Liver (tissue), 3 donors: ENCODE measurements around the gene TRIM41.

ENCODE experiments used
- TF ChIP-seq, protein P1 (sequence below): fragments of 150-350 bp; IDR thresholded peaks from 2 replicates; pipeline ENCODE4 v1.5.1; 2017; ENCODE audit warnings: improper control_type of control experiment, low read depth, low read length; ENCODE audit not compliant: missing input control
- TF ChIP-seq, protein P2 (sequence below): IDR thresholded peaks from 2 replicates; pipeline ENCODE4 v1.6.1; 2016; ENCODE audit warnings: antibody characterized with exemption
- TF ChIP-seq, protein P3 (sequence below): IDR thresholded peaks from 2 replicates; pipeline ENCODE4 v1.6.1; 2016; ENCODE audit warnings: antibody characterized with exemption, mild to moderate bottlenecking
- TF ChIP-seq, protein P4 (sequence below): IDR thresholded peaks from 2 replicates; pipeline ENCODE4 v1.6.1; 2016; ENCODE audit warnings: antibody characterized with exemption
- donor health status: healthy.
- donor health status: healthy.

DNA sequence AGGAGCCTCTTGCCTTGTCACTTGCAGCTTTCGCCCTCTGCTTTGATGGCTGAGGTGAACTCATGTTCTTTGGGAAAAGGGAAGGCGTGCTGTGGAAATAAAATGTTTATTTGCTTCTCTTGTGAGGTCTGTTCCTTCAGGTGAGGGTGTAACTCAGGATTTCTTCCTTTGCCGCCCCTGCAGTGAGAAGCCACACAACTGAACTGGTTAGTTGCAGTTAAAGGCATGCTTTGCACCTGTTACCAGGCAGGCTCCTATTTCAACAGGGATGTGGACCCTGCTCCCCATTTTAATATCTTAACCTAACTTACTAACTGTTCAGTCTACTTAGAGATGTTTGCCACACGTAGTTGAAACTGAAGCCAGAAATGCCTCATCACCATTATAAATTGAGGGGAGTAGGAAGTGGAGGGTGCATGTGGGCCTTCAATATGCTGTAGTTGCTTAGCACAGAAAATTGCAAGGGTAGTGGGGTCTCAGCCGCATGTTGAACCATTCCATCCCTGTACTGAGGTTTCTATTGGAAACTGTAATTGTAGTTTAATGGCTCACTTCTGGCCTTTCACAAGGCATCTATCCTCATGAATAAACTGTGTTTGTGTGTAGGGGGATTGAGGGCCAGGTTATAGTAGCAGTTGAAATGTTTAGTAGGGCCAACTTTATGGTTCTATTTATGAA is 12.7 kb downstream of the TRIM41 start:
- TF ChIP-seq, protein P1, sequence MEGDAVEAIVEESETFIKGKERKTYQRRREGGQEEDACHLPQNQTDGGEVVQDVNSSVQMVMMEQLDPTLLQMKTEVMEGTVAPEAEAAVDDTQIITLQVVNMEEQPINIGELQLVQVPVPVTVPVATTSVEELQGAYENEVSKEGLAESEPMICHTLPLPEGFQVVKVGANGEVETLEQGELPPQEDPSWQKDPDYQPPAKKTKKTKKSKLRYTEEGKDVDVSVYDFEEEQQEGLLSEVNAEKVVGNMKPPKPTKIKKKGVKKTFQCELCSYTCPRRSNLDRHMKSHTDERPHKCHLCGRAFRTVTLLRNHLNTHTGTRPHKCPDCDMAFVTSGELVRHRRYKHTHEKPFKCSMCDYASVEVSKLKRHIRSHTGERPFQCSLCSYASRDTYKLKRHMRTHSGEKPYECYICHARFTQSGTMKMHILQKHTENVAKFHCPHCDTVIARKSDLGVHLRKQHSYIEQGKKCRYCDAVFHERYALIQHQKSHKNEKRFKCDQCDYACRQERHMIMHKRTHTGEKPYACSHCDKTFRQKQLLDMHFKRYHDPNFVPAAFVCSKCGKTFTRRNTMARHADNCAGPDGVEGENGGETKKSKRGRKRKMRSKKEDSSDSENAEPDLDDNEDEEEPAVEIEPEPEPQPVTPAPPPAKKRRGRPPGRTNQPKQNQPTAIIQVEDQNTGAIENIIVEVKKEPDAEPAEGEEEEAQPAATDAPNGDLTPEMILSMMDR, result no peak
- TF ChIP-seq, protein P2, sequence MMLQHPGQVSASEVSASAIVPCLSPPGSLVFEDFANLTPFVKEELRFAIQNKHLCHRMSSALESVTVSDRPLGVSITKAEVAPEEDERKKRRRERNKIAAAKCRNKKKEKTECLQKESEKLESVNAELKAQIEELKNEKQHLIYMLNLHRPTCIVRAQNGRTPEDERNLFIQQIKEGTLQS, result no peak
- TF ChIP-seq, protein P3, sequence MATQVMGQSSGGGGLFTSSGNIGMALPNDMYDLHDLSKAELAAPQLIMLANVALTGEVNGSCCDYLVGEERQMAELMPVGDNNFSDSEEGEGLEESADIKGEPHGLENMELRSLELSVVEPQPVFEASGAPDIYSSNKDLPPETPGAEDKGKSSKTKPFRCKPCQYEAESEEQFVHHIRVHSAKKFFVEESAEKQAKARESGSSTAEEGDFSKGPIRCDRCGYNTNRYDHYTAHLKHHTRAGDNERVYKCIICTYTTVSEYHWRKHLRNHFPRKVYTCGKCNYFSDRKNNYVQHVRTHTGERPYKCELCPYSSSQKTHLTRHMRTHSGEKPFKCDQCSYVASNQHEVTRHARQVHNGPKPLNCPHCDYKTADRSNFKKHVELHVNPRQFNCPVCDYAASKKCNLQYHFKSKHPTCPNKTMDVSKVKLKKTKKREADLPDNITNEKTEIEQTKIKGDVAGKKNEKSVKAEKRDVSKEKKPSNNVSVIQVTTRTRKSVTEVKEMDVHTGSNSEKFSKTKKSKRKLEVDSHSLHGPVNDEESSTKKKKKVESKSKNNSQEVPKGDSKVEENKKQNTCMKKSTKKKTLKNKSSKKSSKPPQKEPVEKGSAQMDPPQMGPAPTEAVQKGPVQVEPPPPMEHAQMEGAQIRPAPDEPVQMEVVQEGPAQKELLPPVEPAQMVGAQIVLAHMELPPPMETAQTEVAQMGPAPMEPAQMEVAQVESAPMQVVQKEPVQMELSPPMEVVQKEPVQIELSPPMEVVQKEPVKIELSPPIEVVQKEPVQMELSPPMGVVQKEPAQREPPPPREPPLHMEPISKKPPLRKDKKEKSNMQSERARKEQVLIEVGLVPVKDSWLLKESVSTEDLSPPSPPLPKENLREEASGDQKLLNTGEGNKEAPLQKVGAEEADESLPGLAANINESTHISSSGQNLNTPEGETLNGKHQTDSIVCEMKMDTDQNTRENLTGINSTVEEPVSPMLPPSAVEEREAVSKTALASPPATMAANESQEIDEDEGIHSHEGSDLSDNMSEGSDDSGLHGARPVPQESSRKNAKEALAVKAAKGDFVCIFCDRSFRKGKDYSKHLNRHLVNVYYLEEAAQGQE, result no peak
- TF ChIP-seq, protein P4, sequence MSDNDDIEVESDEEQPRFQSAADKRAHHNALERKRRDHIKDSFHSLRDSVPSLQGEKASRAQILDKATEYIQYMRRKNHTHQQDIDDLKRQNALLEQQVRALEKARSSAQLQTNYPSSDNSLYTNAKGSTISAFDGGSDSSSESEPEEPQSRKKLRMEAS, result no peak
